C4-2B (cell line): ENCODE measurements around the gene KCNK6.
A peak's percentile ranks its signal among the peaks of the same experiment; 100 is the strongest.

Experiments
- H3K27ac ChIP-seq: fragments of 450-650 bp; 2 replicates; pipeline ENCODE4 v1.5.1; 2017
- ZFX ChIP-seq: fragments of 450-650 bp; IDR thresholded peaks from 2 replicates; pipeline ENCODE4 v1.6.1; 2017
- TF ChIP-seq, protein P1 (sequence below): fragments of 450-650 bp; conservative IDR thresholded peaks from 2 replicates; pipeline ENCODE4 v1.5.1; 2017; ENCODE audit warnings: mild to moderate bottlenecking

The KCNK6 gene

DNA sequence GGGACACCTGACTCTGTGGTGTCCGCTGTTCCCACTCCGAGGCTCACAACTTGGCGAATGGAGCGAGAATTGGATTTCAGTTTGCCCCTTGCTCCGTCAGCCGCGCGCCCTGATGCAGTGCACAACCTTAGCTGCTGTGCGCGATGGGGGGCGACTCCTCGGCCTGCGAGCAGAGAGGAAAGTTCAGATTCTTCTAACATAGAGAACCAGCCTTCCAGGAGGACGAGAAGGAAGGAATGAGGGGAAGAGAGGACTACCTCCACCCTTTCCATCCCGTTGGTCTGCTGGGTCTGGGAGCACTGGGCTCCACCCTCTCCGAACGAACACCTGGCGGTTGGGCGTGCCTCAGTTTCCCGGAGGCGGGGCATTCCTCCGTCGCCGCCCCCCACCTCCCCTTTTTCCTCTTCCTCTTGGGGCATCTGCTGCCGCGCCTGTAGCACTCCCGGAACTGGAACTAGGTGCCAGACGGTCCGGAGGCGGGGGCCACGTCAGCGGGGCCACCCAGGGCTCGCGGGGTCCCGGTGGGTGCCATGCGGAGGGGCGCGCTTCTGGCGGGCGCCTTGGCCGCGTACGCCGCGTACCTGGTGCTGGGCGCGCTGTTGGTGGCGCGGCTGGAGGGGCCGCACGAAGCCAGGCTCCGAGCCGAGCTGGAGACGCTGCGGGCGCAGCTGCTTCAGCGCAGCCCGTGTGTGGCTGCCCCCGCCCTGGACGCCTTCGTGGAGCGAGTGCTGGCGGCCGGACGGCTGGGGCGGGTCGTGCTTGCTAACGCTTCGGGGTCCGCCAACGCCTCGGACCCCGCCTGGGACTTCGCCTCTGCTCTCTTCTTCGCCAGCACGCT lies at the start of gene KCNK6:
Gene KCNK6 (plus strand): TSS at position 425 of the 838 bp plus-strand sequence. CDS start 106 bp downstream, at position 531.
- H3K27ac ChIP-seq, result peak within 1 kb of the TSS; percentile 13; the same call in 1 of the 2 replicates
- no peak for TF ChIP-seq ZFX
- TF ChIP-seq, protein P1, sequence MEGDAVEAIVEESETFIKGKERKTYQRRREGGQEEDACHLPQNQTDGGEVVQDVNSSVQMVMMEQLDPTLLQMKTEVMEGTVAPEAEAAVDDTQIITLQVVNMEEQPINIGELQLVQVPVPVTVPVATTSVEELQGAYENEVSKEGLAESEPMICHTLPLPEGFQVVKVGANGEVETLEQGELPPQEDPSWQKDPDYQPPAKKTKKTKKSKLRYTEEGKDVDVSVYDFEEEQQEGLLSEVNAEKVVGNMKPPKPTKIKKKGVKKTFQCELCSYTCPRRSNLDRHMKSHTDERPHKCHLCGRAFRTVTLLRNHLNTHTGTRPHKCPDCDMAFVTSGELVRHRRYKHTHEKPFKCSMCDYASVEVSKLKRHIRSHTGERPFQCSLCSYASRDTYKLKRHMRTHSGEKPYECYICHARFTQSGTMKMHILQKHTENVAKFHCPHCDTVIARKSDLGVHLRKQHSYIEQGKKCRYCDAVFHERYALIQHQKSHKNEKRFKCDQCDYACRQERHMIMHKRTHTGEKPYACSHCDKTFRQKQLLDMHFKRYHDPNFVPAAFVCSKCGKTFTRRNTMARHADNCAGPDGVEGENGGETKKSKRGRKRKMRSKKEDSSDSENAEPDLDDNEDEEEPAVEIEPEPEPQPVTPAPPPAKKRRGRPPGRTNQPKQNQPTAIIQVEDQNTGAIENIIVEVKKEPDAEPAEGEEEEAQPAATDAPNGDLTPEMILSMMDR, result no peak

DNA sequence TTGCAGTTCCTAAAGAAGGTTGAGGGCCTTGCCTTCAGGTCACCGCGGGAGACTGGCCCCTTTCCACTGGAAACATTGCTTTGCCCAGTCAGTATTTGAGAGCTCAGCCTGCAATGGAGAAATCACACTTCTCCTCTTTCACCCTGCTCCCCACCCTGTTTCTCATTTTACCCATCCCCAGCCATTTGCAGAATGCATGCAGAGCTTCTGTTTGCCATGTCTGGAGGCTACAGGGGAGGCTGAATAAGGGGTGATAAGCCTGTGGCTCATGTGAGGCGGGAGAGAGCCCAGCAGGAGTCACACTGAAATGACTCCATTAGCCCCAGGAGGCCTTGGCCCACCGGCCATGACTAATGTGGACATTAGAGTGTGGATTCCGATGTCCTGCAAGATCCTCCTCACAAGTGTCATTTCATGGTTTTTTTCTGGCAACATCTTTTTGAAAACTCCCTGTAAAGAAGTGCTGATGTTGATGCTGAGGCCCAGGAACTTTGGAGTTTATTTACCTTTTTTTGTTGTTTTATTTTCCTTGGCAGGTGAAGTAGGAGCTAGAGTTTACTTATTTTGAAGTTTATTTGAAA lies 49.0 kb upstream of the KCNK6 start:
- TF ChIP-seq, protein P1, result no peak
- TF ChIP-seq ZFX, result no peak
- peak overlapping the region; percentile 16; the same call in 1 of the 2 replicates for H3K27ac ChIP-seq

- no peak for TF ChIP-seq ZFX
- TF ChIP-seq, protein P1, result no peak
- no peak overlapping the region for H3K27ac ChIP-seq
Observed at GRCh38 chr19:38273499-38273898, 46.1 kb upstream of the KCNK6 start.

DNA sequence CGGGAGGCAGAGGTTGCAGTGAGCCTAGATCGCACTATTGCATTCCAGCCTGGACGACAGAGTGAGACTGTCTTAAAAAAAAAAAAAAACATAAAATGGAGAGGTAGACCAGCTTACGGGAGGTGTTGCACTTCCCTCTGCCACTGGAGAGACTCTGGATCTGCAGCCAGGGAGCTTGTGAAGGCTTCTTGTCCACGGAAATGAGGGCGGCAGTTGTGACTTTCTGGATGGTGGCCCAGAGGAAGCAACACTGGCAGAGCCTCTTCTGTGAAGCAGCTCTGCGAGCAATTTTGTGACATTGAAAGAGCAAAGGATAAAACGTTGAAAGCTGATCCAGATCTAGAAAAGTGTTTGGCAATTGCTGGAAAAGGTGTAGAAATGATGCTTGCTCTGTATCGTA lies 44.9 kb upstream of the KCNK6 start:
- TF ChIP-seq, protein P1, result no peak
- peak overlapping the region; percentile 54 for H3K27ac ChIP-seq

GRCh38 chr19:38276942-38277517 lies 42.6 kb upstream of the KCNK6 start:
- TF ChIP-seq, protein P1, result no peak
- TF ChIP-seq ZFX, result no peak
- no peak overlapping the region for H3K27ac ChIP-seq

DNA sequence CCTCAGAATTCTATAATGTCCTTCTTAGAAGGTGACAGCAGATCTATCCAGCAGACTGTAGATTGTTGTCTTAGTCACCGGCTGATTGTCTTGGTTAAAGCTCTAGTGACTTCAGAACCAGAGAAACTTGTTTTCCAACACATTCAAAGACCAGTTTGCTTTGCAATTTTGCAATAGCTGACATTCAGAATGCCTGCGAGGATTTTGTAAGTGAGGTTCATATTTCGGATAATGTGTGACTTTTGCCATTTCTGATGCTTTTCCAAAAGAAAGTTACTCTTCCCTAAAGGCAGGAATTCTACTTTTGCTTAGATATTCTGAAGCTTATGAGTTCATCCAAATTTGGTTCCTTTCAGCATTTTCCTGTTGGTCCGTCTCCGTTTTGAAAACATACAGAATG lies 42.1 kb upstream of the KCNK6 start:
- TF ChIP-seq, protein P1, result no peak
- H3K27ac ChIP-seq, result no peak overlapping the region
